CD4-positive, alpha-beta T cell treated with Interleukin-21 for 1 hour (primary cell): Measurements from ENCODE around the gene FBXO42.
A peak's percentile ranks its signal among the peaks of the same experiment; 100 is the strongest.
"Not testable (repeated sequence)": the region's sequence is repeated elsewhere in the genome, so short reads cannot be mapped to it uniquely, and the experiment has no call there.

Experiments used
- DNase-seq: peaks from one replicate; pipeline ENCODE4 v3.0.0-alpha.2; 2020

FBXO42 gene

DNA sequence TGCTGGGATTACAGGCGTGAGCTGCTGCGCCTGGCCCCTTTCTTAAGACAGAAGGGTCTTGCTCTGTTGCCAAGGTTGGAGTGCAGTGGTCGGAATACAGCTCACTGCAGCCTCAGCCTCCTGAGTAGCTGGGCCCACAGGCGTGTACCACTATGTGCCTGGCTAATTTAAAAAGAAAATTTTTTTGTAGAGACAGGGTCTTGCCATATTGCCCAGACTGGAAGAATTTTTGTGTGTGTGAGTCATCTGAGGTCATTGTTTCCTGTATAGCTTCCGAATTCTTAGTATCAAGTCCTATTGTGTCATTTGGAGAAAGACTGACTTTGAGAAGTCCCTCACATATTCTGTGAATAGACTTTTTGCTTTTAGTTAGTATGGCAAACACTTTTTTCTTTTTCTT is 19.4 kb upstream of the FBXO42 start:
- DNase-seq: peak; percentile 53

DNA sequence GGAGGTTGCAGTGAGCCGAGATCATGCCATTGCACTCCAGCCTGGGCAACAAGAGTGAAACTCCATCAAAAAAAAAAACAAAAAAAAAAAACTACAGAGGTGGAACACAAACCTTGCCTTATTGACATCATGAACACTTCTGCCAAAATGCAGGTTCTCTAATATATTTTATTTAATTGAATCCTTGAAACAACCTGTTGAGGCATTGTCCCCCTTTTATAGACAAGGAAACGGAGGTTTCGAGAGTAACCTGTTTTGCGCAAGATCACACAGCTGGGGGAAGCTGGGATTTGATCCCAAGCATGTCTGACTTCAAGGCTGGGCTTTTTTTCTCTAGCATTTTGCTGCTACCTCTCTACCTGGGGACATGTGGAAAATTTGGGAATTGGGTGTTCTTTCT is 17.5 kb upstream of the FBXO42 start:
- no peak for DNase-seq

DNA sequence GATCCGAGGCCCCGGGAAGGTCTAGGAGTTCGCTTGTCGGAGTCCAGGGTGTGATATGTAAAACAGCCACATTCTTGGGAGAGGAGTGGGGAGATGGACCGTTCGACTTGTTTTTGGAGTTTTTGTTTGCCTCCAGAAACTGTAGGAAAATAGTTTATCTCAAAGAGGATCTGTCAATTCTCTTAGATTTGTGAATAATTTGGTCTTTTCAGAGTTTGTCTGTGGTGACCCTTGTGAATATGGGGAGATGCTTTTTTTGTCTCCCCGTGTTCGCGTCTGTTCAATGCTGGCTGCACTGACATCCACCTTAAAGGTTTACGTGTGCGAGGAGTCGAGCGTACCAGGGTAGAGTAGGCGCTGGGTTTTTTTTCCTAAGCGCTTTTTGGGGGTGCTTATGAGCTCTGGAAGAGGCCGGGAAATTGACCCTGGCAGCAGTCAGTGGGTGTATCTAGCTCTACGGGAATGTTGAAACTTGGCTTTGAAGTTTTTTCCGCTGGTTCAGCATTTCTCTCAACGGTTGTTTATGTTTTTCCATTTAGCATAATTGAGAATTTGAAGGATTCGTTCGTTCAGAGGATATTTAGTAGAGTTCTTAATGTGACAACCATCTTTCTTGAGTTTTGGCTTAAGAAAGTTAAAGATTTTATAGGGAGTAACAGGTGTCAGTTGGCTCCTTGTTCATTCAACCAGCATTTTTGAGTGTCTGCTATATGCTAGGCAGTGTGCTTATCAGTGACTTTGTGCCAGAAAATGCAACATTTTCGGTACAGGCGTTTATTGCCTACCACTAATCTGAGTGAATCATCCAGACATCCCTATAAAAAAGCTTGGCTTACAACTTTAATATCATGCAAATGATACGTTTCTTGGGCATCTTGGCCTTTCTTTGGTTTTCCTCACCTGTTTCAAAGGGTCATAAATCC is 15.9 kb upstream of the FBXO42 start:
- DNase-seq: no peak

DNA sequence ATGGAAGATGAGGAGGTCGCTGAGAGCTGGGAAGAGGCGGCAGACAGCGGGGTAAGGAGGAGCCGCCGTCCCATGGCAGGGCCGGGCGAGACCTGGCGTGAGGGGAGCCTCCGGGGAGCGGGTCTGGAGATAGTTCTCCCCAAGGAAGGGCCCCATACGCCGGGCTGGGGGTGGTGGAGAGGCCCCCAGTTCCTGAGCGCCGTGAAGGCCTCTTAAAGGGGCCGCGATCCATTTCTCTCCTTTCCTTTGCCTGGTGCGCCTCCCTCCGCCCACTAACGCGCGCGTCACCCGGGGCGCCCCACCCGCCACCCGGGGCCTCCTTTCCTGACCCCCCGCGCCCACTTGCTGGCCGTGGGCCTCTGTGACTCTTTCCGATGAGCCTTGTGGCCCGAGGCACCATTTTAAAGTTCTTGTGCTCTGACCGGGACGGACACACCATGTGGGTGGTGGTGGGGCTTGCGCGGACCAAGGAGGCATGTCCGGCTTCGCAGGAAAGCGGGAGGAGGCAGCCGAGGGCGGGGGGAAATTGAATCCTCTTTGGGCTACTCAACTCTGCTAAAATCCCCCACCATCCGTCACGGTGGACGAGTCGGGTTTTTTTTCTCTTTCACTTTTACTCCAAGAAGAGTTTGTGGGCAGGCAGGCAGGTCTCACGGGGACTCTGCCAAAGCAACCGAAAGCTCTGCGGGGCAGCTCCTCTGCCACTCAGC is 15.1 kb upstream of the FBXO42 start:
- DNase-seq: peak; percentile 90

DNA sequence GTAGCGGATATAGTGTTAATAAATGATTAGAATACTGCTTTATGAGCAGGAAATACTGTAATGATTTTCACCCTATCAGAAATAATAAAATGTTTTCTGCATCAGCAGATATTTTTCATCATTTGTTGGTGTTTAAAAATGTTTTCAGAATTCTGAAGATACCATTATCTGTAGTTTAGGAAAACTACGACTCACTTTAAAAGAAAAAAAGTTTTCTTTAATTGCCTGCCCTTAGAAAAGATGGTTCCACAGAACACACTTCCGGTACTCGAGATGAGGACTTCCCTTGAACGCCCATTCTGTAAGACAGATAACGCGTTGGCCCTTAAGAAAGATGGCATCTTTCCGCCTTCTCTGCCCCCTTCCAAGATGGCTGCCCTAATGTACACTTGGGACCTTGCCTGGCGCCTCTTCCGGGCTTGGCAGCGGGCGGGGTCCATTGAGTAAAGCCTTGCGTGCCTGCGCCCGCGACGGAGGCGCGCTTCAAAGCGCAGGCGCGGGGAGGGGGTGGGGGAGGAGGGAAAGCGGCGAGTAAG is 14.5 kb upstream of the FBXO42 start, which contains the start of gene SZRD1:
Gene SZRD1, plus strand, starts transcription at position 521 of the 536 bp plus-strand sequence. CDS start 16 bp downstream, outside the sequence.
- DNase-seq: peak; percentile 99

DNA sequence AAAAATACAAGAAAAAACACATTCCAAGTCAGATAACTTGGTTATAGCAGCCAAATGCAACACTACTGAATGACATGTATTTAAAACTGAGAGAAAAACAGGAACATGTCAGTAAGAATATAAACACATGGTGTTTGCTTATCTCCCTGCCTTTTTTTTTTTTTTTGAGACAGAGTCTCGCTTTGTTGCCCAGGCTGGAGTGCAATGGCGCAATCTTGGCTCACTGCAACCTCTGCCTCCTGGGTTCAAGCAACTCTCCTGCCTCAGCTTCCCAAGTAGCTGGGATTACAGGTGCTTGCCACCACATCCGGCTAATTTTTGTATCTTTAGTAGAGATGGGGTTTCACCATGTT is 12.8 kb upstream of the FBXO42 start:
- not testable (repeated sequence) for DNase-seq

DNA sequence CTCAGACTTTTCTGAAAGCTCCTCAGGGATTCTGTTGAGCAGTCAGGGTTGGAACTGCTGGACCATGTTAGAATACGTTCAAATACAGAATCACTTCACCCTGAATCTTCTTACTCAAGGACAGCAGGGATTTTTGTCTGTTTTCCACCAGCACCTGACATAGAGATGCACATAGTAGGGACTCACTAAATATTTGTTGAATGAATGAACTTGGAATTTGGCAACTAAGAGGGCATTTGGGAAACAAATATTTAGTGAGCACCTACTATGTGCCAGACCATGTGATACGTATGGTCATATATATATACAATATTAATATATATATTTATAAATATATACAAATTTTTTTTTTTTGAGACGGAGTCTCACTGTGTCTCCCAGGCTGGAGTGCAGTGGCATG is 4.6 kb upstream of the FBXO42 start:
- no peak for DNase-seq

DNA sequence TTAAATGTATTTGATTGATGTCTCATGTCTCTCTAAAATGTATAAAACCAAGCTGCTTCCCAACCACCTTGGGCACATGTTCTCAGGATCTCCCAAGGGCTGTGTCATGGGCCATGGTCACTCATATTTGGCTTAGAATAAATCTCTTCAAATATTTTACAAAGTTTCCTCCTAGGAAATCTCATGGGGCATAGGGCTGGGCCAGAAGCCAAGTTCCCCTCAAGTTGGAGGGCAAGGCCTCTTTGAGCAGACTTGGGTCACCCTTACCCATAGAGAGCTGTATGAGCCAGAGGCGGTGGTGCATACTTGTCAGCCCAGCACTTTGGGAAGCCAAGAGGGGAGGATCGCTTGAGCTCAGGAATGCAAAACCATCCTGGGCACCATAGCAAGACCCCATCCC is 2.3 kb upstream of the FBXO42 start:
- no peak for DNase-seq

DNA sequence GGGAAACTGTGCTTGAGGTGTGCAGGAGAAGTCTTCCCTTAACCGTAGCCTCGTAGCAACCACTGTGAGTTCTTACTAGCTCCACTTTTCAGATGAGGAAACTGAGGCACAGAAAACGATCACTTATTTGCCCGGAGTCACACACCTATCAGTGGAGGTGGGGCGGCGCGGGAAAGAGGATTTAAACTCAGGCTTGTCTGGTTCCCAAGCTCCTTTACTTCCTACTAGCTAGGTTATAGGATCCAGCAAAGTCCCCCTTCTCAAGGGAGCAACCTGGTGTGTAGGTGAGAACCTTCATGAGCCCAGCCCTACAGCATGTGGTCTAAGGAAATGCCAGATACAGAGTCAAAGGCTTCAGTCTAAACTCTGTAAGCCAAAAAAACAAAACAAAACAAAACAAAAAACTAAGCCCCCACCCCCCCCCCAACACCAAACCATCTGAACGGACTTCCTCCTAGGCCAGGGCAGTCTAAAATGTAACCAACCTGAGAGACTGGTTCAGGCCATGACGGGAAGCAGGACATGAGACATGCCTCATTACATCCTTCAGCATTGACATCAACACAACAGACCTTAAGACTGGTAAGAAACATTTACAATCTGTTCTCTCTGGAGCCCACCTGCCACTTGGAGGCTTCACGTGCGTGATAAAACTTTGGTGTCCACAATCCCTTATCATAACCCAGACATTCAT is 709 bp upstream of the FBXO42 start:
- DNase-seq: peak; percentile 21

DNA sequence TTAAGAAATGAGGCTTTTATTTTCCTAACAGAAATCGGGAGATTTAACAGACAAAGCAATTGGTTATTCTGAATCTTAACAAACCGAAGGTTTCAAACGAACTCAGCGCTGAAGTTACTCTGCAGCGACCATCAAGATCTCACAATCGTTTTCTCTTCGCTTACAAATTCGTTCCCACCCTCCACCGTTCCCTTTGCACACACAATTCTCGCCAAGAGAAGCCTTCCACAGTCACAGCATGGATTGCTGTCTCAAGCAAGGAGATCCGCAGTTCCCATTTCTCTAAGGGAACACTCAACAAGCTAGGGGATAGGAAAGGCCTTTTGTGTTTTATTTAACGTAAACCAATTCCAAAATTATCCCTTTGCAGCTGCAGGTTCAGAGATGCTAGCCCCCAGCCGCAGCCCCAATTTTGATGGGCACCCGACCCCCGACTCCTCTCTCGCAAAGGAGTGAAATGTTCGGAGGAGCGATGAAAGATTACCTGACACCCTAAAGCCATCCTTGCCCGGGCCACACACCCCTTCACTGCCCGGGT is 755 bp downstream of the FBXO42 start:
- no peak for DNase-seq

DNA sequence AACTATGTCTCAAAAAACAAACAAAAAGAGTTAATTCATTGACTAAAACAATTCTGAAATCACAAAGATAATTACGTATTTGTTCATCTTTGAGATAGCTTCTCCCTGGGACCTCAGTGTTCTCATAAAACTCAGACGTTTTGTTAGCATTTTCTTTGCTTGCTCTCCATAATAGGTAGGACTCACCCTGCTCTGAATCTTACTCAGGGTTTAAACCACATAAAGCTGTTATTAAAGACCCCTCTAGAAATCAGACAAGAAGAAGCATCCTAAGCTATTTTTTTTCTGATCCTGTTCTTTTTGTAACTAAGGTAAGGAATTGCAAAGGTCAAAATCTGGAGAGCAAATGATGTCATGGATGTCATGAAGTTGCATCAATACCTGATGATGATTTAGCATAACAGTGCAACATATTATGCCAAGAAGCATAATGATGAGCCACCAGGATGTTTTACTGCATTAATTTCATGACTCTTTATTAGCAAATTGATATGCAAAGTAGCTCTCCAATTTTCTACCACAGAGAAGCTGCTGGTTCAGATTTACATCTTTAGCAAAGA is 2.4 kb downstream of the FBXO42 start:
- DNase-seq: no peak

DNA sequence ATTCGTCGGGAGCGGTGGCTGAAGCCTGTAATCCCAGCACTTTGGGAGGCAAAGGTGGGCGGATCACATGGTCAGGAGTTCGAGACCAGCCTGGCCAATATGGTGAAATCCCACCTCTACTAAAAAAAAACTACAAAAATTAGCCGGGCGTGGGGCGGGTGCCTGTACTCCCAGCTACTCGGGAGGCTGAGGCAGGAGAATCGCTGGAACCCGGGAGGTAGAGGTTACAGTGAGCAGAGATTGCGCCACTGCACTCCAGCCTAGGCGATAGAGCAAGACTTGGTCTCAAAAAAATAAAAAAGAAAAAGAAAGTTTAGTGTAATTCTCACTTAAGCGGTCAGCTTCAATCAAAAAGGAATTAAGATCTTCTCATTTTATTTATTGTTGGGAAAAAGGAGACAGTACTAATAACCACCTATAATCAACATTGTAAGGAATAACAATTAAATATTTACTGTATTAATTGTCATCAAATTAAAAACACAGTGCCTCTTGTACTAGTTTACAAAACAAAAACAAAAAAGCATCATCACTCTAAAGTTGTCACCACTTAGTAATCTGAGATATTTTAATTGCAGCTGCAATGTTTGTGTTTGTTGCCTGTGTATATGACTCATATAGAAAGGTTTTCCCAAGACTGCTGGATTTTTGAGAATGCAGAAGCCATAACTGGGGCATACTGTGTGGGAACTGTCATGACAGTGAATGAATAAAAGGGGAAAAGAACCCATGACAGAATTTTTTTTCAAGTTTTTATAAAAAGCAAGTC is 3.7 kb downstream of the FBXO42 start:
- no peak for DNase-seq

DNA sequence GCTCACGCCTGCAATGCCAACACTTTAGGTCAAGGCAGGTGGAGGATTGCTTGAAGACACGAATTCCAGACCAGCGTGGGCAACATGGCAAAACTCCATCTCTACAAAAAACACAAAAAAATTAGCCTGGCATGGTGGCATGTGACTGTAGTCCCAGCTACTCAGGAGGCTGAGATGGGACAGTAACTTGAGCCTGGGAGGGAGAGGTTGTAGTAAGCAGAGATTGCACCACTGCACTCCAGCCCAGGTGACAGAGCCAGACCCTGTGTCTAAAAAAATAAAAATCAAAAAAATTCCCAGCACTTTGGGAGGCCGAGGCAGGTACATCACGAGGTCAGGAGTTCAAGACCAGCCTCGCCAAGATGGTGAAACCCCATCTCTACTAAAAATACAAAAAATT is 9.0 kb downstream of the FBXO42 start:
- DNase-seq: not testable (repeated sequence)

DNA sequence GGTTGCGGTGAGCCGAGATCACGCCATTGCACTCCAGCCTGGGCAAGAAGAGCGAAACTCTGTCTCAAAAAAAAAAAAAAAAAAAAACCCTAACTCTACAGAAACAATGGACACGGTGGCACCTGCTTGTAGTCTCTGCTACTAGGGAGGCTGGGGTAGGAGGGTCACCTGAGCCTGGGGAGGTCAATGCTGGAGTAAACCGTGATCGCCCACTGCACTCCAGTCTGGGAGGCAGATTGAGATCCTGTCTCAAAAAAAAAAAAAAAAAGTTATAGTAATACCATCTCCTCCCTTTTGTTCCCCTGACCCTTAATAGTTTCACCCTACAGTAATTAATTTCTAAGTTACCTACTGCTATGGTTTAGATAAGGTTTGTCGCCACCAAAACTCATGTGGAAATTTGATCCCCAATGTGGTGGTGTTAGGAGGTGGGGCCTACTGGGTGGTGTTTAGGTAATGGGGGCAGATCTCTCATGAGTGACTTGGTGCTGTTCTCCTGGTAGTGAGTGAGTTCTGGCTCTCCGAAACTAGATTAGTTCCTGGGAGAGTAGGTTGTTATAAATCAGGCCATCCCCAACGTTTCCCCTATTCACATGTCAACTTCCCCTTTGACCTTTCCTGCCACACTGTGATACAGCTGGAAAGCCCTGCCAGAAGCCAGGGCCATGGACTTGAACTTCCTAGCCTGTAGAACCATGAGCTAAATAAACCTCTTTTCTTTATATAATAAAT is 9.8 kb downstream of the FBXO42 start:
- DNase-seq: no peak

DNA sequence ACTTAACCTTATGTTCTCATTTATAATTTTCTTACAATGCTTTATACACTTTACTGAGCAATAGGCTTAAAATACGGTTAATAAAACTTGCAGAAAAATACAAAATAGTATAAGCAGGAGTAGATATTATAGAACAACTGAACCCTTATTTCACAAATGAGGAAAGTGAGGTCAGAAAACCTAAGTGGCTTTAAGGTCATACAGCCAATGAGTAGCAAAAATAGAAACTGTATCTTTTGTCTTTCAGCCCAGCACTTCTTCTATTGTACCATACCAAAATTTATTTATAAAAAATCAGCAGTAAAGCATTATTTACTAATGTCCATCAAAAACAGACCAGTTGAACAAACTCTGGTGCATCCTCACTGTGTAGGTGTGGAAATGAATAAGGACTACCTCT is 11.6 kb downstream of the FBXO42 start:
- DNase-seq: no peak

DNA sequence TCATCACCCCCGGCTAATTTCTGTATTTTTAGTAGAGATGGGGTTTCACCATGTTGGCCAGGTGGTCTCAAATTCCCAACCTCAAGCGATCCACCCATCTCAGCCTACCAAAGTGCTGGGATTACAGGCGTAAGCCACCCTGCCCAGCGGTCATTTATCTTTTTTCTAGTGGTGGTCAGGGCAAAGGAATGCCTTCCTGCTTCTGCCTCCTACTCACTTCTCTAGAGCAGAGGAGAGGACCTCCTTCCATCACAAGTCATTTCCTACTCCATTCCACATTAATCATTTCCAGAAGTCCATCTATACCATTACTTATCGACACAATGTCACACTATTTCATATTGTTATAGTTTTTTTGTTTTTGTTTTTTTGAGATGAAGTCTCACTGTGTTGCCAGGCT is 13.3 kb downstream of the FBXO42 start:
- no peak for DNase-seq

DNA sequence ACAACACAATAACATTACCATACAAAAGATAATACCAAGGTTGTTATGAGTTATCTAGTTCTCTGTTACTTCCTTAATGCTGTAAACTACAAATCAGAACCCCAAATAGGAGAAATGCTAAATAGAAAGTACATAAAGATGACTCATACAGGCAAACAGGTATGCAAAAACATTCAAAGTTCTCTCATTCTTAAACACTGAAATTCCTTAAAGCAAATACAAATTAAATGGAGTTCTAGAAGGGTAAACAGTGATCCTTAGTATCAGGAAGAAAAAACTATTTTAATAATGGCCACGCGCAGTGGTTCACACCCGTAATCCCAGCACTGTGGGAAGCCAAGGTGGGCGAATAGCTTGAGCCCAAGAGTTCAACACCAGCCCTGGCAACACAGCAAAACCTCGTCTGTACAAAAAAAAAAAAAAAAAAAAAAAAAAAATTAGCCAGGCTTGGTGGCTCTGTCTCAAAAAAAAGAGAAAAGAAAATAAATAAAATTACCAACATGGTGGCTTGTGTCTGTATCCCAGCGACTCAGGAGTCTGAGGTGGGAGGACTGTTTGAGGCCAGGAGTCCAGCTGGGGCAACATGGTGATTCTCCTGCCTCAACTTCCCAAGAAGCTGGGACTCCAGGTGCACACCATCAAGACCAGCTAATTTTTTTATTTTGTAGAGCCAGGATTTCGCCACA is 17.5 kb downstream of the FBXO42 start:
- no peak for DNase-seq

DNA sequence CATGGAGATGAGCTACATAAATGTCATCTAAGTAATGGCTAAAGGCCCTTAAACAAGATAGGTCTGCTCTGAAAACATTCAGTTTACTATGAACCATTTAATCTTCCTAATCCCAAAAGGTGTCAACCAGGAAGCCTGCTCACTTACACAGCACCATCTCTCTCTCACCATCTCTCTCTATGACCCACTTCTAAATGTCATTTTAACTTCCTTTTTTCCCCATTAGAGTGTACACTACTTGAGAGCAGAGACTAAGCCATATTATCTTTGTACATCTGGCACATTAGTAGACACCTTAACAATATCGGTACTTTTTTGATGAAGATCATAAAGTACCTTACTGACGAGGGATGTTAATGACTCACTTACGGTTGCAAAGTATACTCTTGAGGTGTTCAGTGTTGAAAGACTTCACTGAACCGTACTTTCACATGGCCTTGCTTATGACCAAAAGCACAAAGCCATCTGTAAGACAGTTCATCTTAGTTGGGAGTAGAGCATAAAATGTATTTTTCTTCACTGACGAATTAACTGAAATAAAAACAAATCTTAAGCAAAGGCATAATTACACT is 25.4 kb downstream of the FBXO42 start:
- no peak for DNase-seq

DNA sequence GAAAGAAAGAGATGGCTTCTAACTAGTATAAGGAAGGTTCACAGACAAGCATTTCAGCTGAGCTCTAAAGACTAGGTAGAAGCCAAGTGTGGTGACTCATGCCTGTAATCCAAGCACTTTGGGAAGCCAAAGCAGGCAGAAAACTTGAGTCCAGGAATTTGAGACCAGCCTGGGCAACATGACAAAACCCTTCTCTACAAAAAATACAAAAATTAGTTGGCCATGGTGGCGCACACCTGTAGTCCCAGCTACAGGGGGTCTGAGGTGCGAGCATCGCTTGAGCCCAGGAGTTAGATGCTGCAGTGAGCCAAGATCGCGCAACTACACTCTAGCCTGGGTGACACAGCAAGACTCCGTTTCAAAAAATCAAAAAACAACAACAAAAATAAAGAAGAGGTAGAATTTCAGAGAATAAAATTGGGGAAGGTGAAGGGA is 27.8 kb downstream of the FBXO42 start:
- no peak for DNase-seq
